PC-3 (cell line): ENCODE results near the gene IER3IP1. TPM values are rescaled to one million over a fixed set of nuclear protein-coding genes. Genes with fewer than 3 reads are reported as not detected.

Experiments
- ATAC-seq: fragments of 200-7000 bp; cut with Tn5 transposase; 2 replicates; pipeline ENCODE4 v1.9.1; 2020; ENCODE audit warnings: mild to moderate bottlenecking, moderate library complexity
- Bru-seq: library from RNA; stranded (reverse); fragments of 400-500 nt; gene quantifications from one replicate; lab custom pipeline; 2021; lab: Mats Ljungman, UMichigan
- BruChase-seq, 2 experiments: library from RNA; stranded (reverse); fragments of 400-500 nt; gene quantifications; one replicate each; lab custom pipeline; 2021; lab: Mats Ljungman, UMichigan
- BruUV-seq: library from RNA; stranded (reverse); fragments of 400-500 nt; replicated peaks from 2 replicates; lab custom pipeline; 2021; lab: Mats Ljungman, UMichigan
- CTCF ChIA-PET: fragments of 300-600 bp; sonication (Branson Sonifier 250); formaldehyde crosslinking; loops from one replicate; lab custom pipeline; 2022; ENCODE audit warnings: antibody characterized with exemption; lab: Charles Lee
- POLR2A ChIA-PET: fragments of 300-600 bp; sonication (Branson Sonifier 250); formaldehyde crosslinking; loops from one replicate; lab custom pipeline; 2022; ENCODE audit warnings: antibody characterized with exemption; ENCODE audit not compliant: unreplicated experiment; lab: Charles Lee
- DNase-seq: peaks from one replicate; pipeline ENCODE4 v3.0.0-alpha.2; 2015
- H2AFZ ChIP-seq: fragments of 300-600 bp; sonication (generic); 2 replicates; pipeline ENCODE4 v1.6.0; 2016; ENCODE audit warnings: antibody characterized with exemption, low read length
- H3F3A ChIP-seq: fragments of 300-600 bp; sonication (generic); one replicate; pipeline ENCODE4 v1.6.0; 2017; ENCODE audit warnings: antibody characterized with exemption, low read length, control low read depth, mild to moderate bottlenecking; ENCODE audit not compliant: unreplicated experiment
- H3K27ac ChIP-seq: fragments of 300-600 bp; sonication (generic); 2 replicates; pipeline ENCODE4 v1.5.1; 2016; ENCODE audit warnings: mild to moderate bottlenecking, low read length
- H3K27me3 ChIP-seq: fragments of 300-600 bp; sonication (generic); 2 replicates; pipeline ENCODE4 v1.6.1; 2016; ENCODE audit warnings: low read length, mixed read lengths
- H3K36me3 ChIP-seq: fragments of 300-600 bp; sonication (generic); 2 replicates; pipeline ENCODE4 v1.6.1; 2016; ENCODE audit warnings: low read depth, mixed run types, low read length, mixed read lengths
- H3K4me1 ChIP-seq: fragments of 300-600 bp; sonication (generic); 2 replicates; pipeline ENCODE4 v1.5.1; 2016; ENCODE audit warnings: low read length; ENCODE audit not compliant: insufficient read depth
- H3K4me2 ChIP-seq: fragments of 300-600 bp; sonication (generic); 2 replicates; pipeline ENCODE4 v1.6.0; 2016; ENCODE audit warnings: low read length
- H3K4me3 ChIP-seq: fragments of 300-600 bp; sonication (generic); 2 replicates; pipeline ENCODE4 v1.5.1; 2016; ENCODE audit warnings: mild to moderate bottlenecking, low read length, mixed read lengths
- H3K79me2 ChIP-seq: fragments of 300-600 bp; sonication (generic); 2 replicates; pipeline ENCODE4 v1.6.1; 2017; ENCODE audit warnings: low read length, mixed read lengths
- H3K9ac ChIP-seq: fragments of 300-600 bp; sonication (generic); 2 replicates; pipeline ENCODE4 v1.6.0; 2016; ENCODE audit warnings: mild to moderate bottlenecking, low read length
- H3K9me2 ChIP-seq: fragments of 300-600 bp; sonication (generic); replicated peaks from 2 replicates; pipeline ENCODE4 v1.6.1; 2016; ENCODE audit warnings: mixed run types, low read length, mixed read lengths
- H3K9me3 ChIP-seq: fragments of 300-600 bp; sonication (generic); 2 replicates; pipeline ENCODE4 v1.6.1; 2016; ENCODE audit warnings: low read length, mixed read lengths
- H4K20me1 ChIP-seq: fragments of 300-600 bp; sonication (generic); 2 replicates; pipeline ENCODE4 v1.6.1; 2016; ENCODE audit warnings: low read length, mixed read lengths
- EZH2 ChIP-seq: fragments of 300-600 bp; sonication (generic); IDR thresholded peaks from one replicate; pipeline ENCODE4 v1.6.1; 2017; ENCODE audit warnings: antibody characterized with exemption, mild to moderate bottlenecking, low read length; ENCODE audit not compliant: unreplicated experiment
- EZH2phosphoT487 ChIP-seq: fragments of 300-600 bp; sonication (generic); IDR thresholded peaks from 2 replicates; pipeline ENCODE4 v1.6.1; 2018; ENCODE audit warnings: mild to moderate bottlenecking, antibody characterized with exemption, low read length, borderline replicate concordance
- intact Hi-C: fragments of 100-400 bp; cut with micrococcal nuclease; formaldehyde crosslinking; loops from 2 replicates; pipeline ENCODE4 v1.9.0; 2023
- long read RNA-seq: library from polyadenylated mRNA; unstranded; transcript quantifications from one replicate; pipeline ENCODE4 v2.0.0, GENCODE V29; 2021; ENCODE audit not compliant: unreplicated experiment
- total RNA-seq: library from RNA; depleted of rRNA; stranded (reverse); fragments of >200 nt; gene quantifications from 2 replicates; pipeline ENCODE4 v1.2.3, GENCODE V29; 2014; rRNA removed
- TF ChIP-seq, protein P1 (sequence below): fragments of 300-600 bp; sonication (generic); conservative IDR thresholded peaks from 2 replicates; pipeline ENCODE4 v1.5.1; 2017; ENCODE audit warnings: antibody characterized with exemption, low read depth, mild to moderate bottlenecking, low read length

IER3IP1 gene, protein sequence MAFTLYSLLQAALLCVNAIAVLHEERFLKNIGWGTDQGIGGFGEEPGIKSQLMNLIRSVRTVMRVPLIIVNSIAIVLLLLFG
- total RNA-seq: 9.2 and 23.2 TPM in 2 replicates
- percentile 79 among the genes with signal in this experiment for Bru-seq, nascent RNA
- BruChase-seq, experiment 1, labeled RNA remaining after a 6-hour chase: percentile 97 among the genes with signal in this experiment
- BruChase-seq, experiment 2, labeled RNA remaining after a 2-hour chase: percentile 90 among the genes with signal in this experiment
- long read RNA-seq, transcript IER3IP1-201 (3 exons, 3,689 nt): major isoform, 111 of 124 reads
- long read RNA-seq, partial matches to known transcripts: 9 of 124 reads
- long read RNA-seq, other reads (novel, unspliced or antisense): 4 of 124 reads

DNA sequence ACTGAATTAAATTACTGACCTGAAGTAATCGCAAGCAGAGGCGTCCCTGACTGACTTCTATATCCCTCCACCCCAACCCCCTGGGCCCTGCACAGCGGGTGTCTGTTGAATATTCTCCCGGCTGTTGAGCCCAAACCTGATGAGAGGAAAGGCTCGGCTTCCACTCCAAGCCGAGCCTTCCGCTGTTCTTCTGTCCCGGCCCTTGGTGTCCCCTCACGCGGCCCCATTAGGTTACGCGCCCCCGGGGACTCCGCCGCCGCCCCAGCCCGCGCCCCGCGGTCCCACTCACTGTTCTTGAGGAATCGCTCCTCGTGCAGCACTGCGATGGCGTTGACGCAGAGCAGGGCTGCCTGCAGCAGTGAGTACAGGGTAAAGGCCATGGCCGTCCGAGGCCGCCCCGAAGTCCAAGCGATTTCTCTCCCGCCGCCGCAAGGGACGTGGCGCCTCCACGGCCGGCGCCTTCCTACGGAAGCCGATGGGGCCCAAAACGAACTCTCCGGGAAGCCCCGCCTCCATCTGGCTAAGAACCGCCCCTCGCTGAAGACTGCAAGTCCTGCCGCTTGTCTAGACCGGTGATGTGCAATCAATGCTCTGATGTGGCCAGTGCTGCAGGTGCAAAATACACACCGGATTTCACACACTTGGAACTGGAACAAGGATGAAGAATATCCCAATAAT is at the start of gene IER3IP1:
Gene IER3IP1, minus strand, starts transcription at position 467 of the 678 bp plus-strand sequence. Its CDS starts 87 bp downstream, at position 380.
- peak; percentile 90 for ATAC-seq
- ChIA-PET POLR2A (interaction anchor here (0.7 kb wide), 1 partner anchor 23 kb away, joined by 6 read pairs; no protein-coding TSS in a partner anchor), CTCF (no interaction called here)
- H3K9me2 ChIP-seq: no peaks in the 10 kb centered on the region
- H2AFZ ChIP-seq: peak within 1 kb of the TSS; percentile 77
- no peaks in the 10 kb centered on the region for H3K36me3 ChIP-seq
- H3K9ac ChIP-seq: peak within 1 kb of the TSS; percentile 97
- peak; percentile 77 for DNase-seq
- TF ChIP-seq, protein P1, sequence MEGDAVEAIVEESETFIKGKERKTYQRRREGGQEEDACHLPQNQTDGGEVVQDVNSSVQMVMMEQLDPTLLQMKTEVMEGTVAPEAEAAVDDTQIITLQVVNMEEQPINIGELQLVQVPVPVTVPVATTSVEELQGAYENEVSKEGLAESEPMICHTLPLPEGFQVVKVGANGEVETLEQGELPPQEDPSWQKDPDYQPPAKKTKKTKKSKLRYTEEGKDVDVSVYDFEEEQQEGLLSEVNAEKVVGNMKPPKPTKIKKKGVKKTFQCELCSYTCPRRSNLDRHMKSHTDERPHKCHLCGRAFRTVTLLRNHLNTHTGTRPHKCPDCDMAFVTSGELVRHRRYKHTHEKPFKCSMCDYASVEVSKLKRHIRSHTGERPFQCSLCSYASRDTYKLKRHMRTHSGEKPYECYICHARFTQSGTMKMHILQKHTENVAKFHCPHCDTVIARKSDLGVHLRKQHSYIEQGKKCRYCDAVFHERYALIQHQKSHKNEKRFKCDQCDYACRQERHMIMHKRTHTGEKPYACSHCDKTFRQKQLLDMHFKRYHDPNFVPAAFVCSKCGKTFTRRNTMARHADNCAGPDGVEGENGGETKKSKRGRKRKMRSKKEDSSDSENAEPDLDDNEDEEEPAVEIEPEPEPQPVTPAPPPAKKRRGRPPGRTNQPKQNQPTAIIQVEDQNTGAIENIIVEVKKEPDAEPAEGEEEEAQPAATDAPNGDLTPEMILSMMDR: no peak
- TF ChIP-seq EZH2: no peak
- TF ChIP-seq EZH2phosphoT487: no peak
- H3K79me2 ChIP-seq: peaks cover 43% of the 10 kb centered on the region
- intact Hi-C loops: loop anchor here (1.0 kb wide), 1 partner anchor 26 kb away; the partner anchor contains the start of gene HDHD2
- H3K27me3 ChIP-seq: no peaks in the 10 kb centered on the region
- H3K4me3 ChIP-seq: peak within 1 kb of the TSS; percentile 82
- no TSS peak for BruUV-seq
- peak within 1 kb of the TSS; percentile 11; the same call in 1 of the 2 replicates for H3K27ac ChIP-seq
- H4K20me1 ChIP-seq: no peaks in the 10 kb centered on the region
- H3K9me3 ChIP-seq: no peaks in the 10 kb centered on the region
- H3K4me2 ChIP-seq: peak within 1 kb of the TSS; percentile 75
- no peaks in the 10 kb centered on the region for H3K4me1 ChIP-seq
- H3F3A ChIP-seq: no peaks in the 10 kb centered on the region

DNA sequence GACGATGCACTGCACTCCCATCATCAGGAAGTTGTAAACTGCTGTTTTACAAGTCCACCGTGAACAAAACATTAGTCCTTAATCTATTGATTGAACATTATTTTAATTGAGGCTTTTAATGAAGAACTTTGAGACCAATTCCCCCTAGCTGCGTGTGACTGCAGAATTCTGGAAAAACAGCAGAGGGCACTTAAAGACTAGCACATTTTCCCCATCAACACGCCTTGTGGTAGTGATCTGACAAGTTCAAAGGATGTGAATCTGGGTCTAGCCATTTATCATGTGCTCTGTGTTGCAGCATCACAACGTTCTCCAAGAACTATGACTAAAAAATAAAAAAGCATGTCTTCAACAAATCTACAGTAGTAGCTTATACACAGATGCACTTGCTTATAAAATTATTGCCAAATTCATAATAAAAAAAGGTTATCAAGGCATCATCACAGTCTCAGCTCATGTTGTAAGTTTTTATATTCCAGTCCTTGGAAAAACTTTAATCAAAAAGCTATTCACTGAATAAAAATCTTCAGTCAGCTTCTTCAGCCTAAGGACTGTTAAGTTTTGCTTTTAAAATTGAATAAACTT is 39.5 kb upstream of the IER3IP1 start:
- ATAC-seq (peak; percentile 73), DNase-seq (peak; percentile 37)
- H3K4me1 ChIP-seq: no peaks in the 10 kb centered on the region
- TF ChIP-seq EZH2 (no peak), EZH2phosphoT487 (no peak)
- TF ChIP-seq, protein P1: peak; percentile 54
- CTCF ChIA-PET: interaction anchor here (0.6 to 1.2 kb wide), 2 partner anchors 11 to 527 kb away, joined by 3 to 4 read pairs; no protein-coding TSS in a partner anchor
- no peak overlapping the region for H2AFZ ChIP-seq
- intact Hi-C loops: loop anchor here (1.0 to 2.0 kb wide), 2 partner anchors 68 to 533 kb away; no protein-coding TSS in a partner anchor
- no peak overlapping the region for H3K4me3 ChIP-seq
- no peaks in the 10 kb centered on the region for H4K20me1 ChIP-seq
- no peak overlapping the region for H3K4me2 ChIP-seq
- no peaks in the 10 kb centered on the region for H3K9me3 ChIP-seq
- H3K9me2 ChIP-seq: no peaks in the 10 kb centered on the region
- H3K36me3 ChIP-seq: no peaks in the 10 kb centered on the region
- BruUV-seq: no TSS peak
- no peak overlapping the region for H3K9ac ChIP-seq
- no peaks in the 10 kb centered on the region for H3F3A ChIP-seq
- POLR2A ChIA-PET: interaction anchor here (0.6 kb wide), 1 partner anchor 531 kb away, joined by 3 read pairs; no protein-coding TSS in a partner anchor
- peaks cover 20% of the 10 kb centered on the region for H3K27me3 ChIP-seq
- no peak overlapping the region for H3K27ac ChIP-seq
- no peaks in the 10 kb centered on the region for H3K79me2 ChIP-seq
